HL-60 (cell line): ENCODE results near the gene C14orf93.

Experiments used
- DNase-seq, 2 experiments: peaks; one replicate each; pipeline ENCODE4 v3.0.0-alpha.2; 2010 to 2020; ENCODE audit warnings: low read depth in 1 of 2, low spot score in 1 of 2
- H3K27ac ChIP-seq: fragments of 250-450 bp; sonication (Bioruptor Pico); replicated peaks from 2 replicates; pipeline ENCODE4 v1.5.1; 2020; ENCODE audit warnings: mild to moderate bottlenecking, moderate library complexity
- H3K27me3 ChIP-seq: fragments of 250-450 bp; sonication (Bioruptor Pico); 2 replicates; pipeline ENCODE4 v1.5.1; 2021; ENCODE audit warnings: mild to moderate bottlenecking, moderate library complexity; ENCODE audit not compliant: insufficient read depth, poor library complexity, severe bottlenecking
- H3K4me3 ChIP-seq: replicated peaks from 2 replicates; pipeline ENCODE4 v1.5.1; 2011; ENCODE audit warnings: mild to moderate bottlenecking, control low read depth, low read length; ENCODE audit not compliant: insufficient read depth
- CTCF ChIP-seq: IDR thresholded peaks from one replicate; pipeline ENCODE4 v1.5.1; 2011; ENCODE audit warnings: low read length, control low read depth, inconsistent platforms; ENCODE audit not compliant: insufficient read depth
- GABPA ChIP-seq: IDR thresholded peaks from 2 replicates; pipeline ENCODE4 v1.6.1; 2012; ENCODE audit warnings: low read depth
- POLR2AphosphoS5 ChIP-seq: IDR thresholded peaks from 2 replicates; pipeline ENCODE4 v1.6.1; 2012; ENCODE audit warnings: low read depth
- REST ChIP-seq: IDR thresholded peaks from 2 replicates; pipeline ENCODE4 v1.6.1; 2012; ENCODE audit warnings: low read depth; ENCODE audit not compliant: insufficient replicate concordance
- SPI1 ChIP-seq: IDR thresholded peaks from 2 replicates; pipeline ENCODE4 v1.6.1; 2012; ENCODE audit warnings: low read depth, mild to moderate bottlenecking, borderline replicate concordance

Gene C14orf93

GRCh38 chr14:23023022-23023794 is 13.3 kb upstream of the C14orf93 start:
- Histone ChIP-seq H3K4me3 (no peak overlapping the region), H3K27ac (no peak overlapping the region), H3K27me3 (no peaks in the 10 kb centered on the region)
- TF ChIP-seq POLR2AphosphoS5 (no peak), SPI1 (no peak), GABPA (no peak), REST (no peak), CTCF (no peak)
- DNase-seq = no peak

GRCh38 chr14:23021889-23022442 is 12.0 kb upstream of the C14orf93 start:
- TF ChIP-seq CTCF = no peak
- no peak for TF ChIP-seq REST
- no peak for TF ChIP-seq POLR2AphosphoS5
- no peak for TF ChIP-seq SPI1
- TF ChIP-seq GABPA = no peak
- Histone ChIP-seq H3K27me3 (no peaks in the 10 kb centered on the region), H3K27ac (no peak overlapping the region), H3K4me3 (no peak overlapping the region)
- DNase-seq = no peak

- Histone ChIP-seq H3K27ac (no peak overlapping the region), H3K4me3 (no peak overlapping the region), H3K27me3 (no peaks in the 10 kb centered on the region)
- TF ChIP-seq REST = no peak
- no peak for TF ChIP-seq CTCF
- TF ChIP-seq POLR2AphosphoS5 = no peak
- no peak for TF ChIP-seq GABPA
- TF ChIP-seq SPI1 = no peak
- DNase-seq = no peak
These were observed 11.5 kb upstream of the C14orf93 start for GRCh38 chr14:23021434-23021833.
